WTC11 (cell line): ENCODE measurements around the gene CACNB1. TPM values are rescaled to one million over a fixed set of nuclear protein-coding genes. Genes with fewer than 3 reads are reported as not detected.

ENCODE experiments used
- ATAC-seq: fragments of 200-7000 bp; cut with Tn5 transposase; 2 replicates; pipeline ENCODE4 v1.10.0; 2021; ENCODE audit warnings: mild to moderate bottlenecking, moderate library complexity
- CTCF ChIA-PET: fragments of 300-600 bp; sonication (Branson Sonifier 250); formaldehyde crosslinking; loops from one replicate; lab custom pipeline; 2021; ENCODE audit warnings: antibody characterized with exemption; lab: Charles Lee
- POLR2A ChIA-PET: fragments of 350-600 bp; sonication (Branson Sonifier 250); formaldehyde crosslinking; loops from one replicate; lab custom pipeline; 2021; ENCODE audit warnings: antibody characterized with exemption; lab: Charles Lee
- DNase-seq: peaks from one replicate; pipeline ENCODE4 v3.0.0; 2021; ENCODE audit warnings: low spot score
- H3K27ac Mint-ChIP-seq: 2 replicates; pipeline ENCODE4 v1.8.0; 2021; ENCODE audit warnings: mixed read lengths
- H3K27me3 Mint-ChIP-seq: 2 replicates; pipeline ENCODE4 v1.8.0; 2021; ENCODE audit warnings: low read depth, mild to moderate bottlenecking, moderate library complexity, mixed read lengths
- H3K36me3 Mint-ChIP-seq: 2 replicates; pipeline ENCODE4 v1.8.0; 2021; ENCODE audit warnings: mixed read lengths
- H3K4me1 Mint-ChIP-seq: 2 replicates; pipeline ENCODE4 v1.8.0; 2022; ENCODE audit warnings: mixed read lengths
- H3K4me3 Mint-ChIP-seq: 2 replicates; pipeline ENCODE4 v1.8.0; 2021; ENCODE audit warnings: mild to moderate bottlenecking, moderate library complexity, mixed read lengths
- H3K9me3 Mint-ChIP-seq: 2 replicates; pipeline ENCODE4 v1.8.0; 2021; ENCODE audit warnings: mixed read lengths
- ATF2 ChIP-seq: sonication (generic); formaldehyde crosslinking; IDR thresholded peaks from 2 replicates; pipeline ENCODE4 v1.8.1; 2022; ENCODE audit warnings: low read depth, missing genetic modification reagents, borderline replicate concordance
- CTCF ChIP-seq: fragments of 200-600 bp; IDR thresholded peaks from 2 replicates; pipeline ENCODE4 v1.8.0; 2022; ENCODE audit warnings: antibody characterized with exemption
- JAZF1 ChIP-seq: fragments of 250-450 bp; sonication (Bioruptor Pico); IDR thresholded peaks from 2 replicates; pipeline ENCODE4 v1.9.0; 2021; ENCODE audit warnings: moderate library complexity, mild to moderate bottlenecking, inconsistent platforms
- JUN ChIP-seq: sonication (generic); formaldehyde crosslinking; IDR thresholded peaks from 2 replicates; pipeline ENCODE4 v1.8.0; 2023; ENCODE audit warnings: mild to moderate bottlenecking, missing genetic modification reagents
- MYBL2 ChIP-seq: sonication (generic); formaldehyde crosslinking; IDR thresholded peaks from 2 replicates; pipeline ENCODE4 v1.8.1; 2023; ENCODE audit warnings: mild to moderate bottlenecking, moderate library complexity, missing genetic modification reagents
- NR2C2 ChIP-seq: sonication (generic); formaldehyde crosslinking; IDR thresholded peaks from 2 replicates; pipeline ENCODE4 v1.8.0; 2022; ENCODE audit warnings: mild to moderate bottlenecking, missing genetic modification reagents
- SP1 ChIP-seq: sonication (generic); formaldehyde crosslinking; conservative IDR thresholded peaks from 2 replicates; pipeline ENCODE4 v1.8.1; 2022; ENCODE audit warnings: missing genetic modification reagents
- TEAD4 ChIP-seq: sonication (generic); formaldehyde crosslinking; IDR thresholded peaks from 2 replicates; pipeline ENCODE4 v1.8.0; 2022; ENCODE audit warnings: mild to moderate bottlenecking, missing genetic modification reagents
- USF2 ChIP-seq: sonication (generic); formaldehyde crosslinking; IDR thresholded peaks from 2 replicates; pipeline ENCODE4 v1.8.1; 2023; ENCODE audit warnings: mild to moderate bottlenecking, missing genetic modification reagents, moderate library complexity
- ZNF138 ChIP-seq: sonication (generic); formaldehyde crosslinking; conservative IDR thresholded peaks from 2 replicates; pipeline ENCODE4 v1.8.1; 2022; ENCODE audit warnings: mild to moderate bottlenecking, moderate library complexity, missing genetic modification reagents
- ZNF317 ChIP-seq: sonication (generic); formaldehyde crosslinking; IDR thresholded peaks from 2 replicates; pipeline ENCODE4 v1.8.1; 2023; ENCODE audit warnings: low read depth, mild to moderate bottlenecking, moderate library complexity, missing genetic modification reagents, borderline replicate concordance
- total RNA-seq: library from RNA; stranded (reverse); gene quantifications from 3 replicates; pipeline ENCODE4 v1.2.3, GENCODE V29; 2021
- TF ChIP-seq, protein P1 (sequence below): sonication (generic); formaldehyde crosslinking; IDR thresholded peaks from 2 replicates; pipeline ENCODE4 v1.8.1; 2022; ENCODE audit warnings: low read depth, mild to moderate bottlenecking, moderate library complexity, missing genetic modification reagents, borderline replicate concordance
- TF ChIP-seq, protein P2 (sequence below): sonication (generic); formaldehyde crosslinking; IDR thresholded peaks from 2 replicates; pipeline ENCODE4 v1.8.1; 2023; ENCODE audit warnings: mild to moderate bottlenecking, moderate library complexity, missing genetic modification reagents
- TF ChIP-seq, protein P3 (sequence below): sonication (generic); formaldehyde crosslinking; IDR thresholded peaks from 2 replicates; pipeline ENCODE4 v1.8.0; 2023; ENCODE audit warnings: mild to moderate bottlenecking, missing genetic modification reagents

Gene CACNB1
- total RNA-seq, 1 experiment from 2014 or later: 17.0 TPM

- no peak for TF ChIP-seq USF2 (CRISPR knock-in tag)
These were observed 21.8 kb downstream of the CACNB1 start (continued) for GRCh38 chr17:39175695-39176093.

GRCh38 chr17:39174920-39175694, 22.4 kb downstream of the CACNB1 start:
- peaks cover 41% of the 10 kb centered on the region for H3K4me1 Mint-ChIP-seq
- H3K27me3 Mint-ChIP-seq: peaks cover 12% of the 10 kb centered on the region
- DNase-seq: peak; percentile 92
- peak; percentile 53 for ATAC-seq
- POLR2A ChIA-PET: interaction anchor here (0.6 to 2.1 kb wide), 4 partner anchors 10 to 199 kb away, joined by 4 to 21 read pairs (median 6); partner anchors contain the start of genes ARL5C and PLXDC1
- 0 out of 2 replicates have a peak overlapping the region, but pooled peaks have one; percentile 32 for H3K27ac Mint-ChIP-seq
- CTCF ChIA-PET: interaction anchor here (0.5 to 4.2 kb wide), 90 partner anchors 10 to 638 kb away, joined by 3 to 284 read pairs (median 5); partner anchors contain the start of genes ARL5C, CACNB1, CWC25 and FBXO47
- H3K36me3 Mint-ChIP-seq: peaks cover 4% of the 10 kb centered on the region; the same call in 1 of the 2 replicates
- no peaks in the 10 kb centered on the region for H3K9me3 Mint-ChIP-seq
- H3K4me3 Mint-ChIP-seq: peak overlapping the region; percentile 39
- TF ChIP-seq ZNF317: no peak
- no peak for TF ChIP-seq ZNF138 (CRISPR knock-in tag)
- TF ChIP-seq CTCF: peak; percentile 98
- no peak for TF ChIP-seq MYBL2
- peak; percentile 25; the same call in 1 of the 2 replicates for TF ChIP-seq SP1 (CRISPR knock-in tag)
- TF ChIP-seq, protein P1, sequence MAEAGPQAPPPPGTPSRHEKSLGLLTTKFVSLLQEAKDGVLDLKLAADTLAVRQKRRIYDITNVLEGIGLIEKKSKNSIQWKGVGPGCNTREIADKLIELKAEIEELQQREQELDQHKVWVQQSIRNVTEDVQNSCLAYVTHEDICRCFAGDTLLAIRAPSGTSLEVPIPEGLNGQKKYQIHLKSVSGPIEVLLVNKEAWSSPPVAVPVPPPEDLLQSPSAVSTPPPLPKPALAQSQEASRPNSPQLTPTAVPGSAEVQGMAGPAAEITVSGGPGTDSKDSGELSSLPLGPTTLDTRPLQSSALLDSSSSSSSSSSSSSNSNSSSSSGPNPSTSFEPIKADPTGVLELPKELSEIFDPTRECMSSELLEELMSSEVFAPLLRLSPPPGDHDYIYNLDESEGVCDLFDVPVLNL (CRISPR knock-in tag): no peak
- TF ChIP-seq, protein P2, sequence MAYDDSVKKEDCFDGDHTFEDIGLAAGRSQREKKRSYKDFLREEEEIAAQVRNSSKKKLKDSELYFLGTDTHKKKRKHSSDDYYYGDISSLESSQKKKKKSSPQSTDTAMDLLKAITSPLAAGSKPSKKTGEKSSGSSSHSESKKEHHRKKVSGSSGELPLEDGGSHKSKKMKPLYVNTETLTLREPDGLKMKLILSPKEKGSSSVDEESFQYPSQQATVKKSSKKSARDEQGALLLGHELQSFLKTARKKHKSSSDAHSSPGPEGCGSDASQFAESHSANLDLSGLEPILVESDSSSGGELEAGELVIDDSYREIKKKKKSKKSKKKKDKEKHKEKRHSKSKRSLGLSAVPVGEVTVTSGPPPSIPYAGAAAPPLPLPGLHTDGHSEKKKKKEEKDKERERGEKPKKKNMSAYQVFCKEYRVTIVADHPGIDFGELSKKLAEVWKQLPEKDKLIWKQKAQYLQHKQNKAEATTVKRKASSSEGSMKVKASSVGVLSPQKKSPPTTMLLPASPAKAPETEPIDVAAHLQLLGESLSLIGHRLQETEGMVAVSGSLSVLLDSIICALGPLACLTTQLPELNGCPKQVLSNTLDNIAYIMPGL (CRISPR knock-in tag): 0 out of 2 replicates have a peak, but pooled peaks have one; percentile 26
- no peak for TF ChIP-seq JAZF1 (CRISPR knock-in tag)
- TF ChIP-seq ATF2 (CRISPR knock-in tag): no peak
- TF ChIP-seq TEAD4 (CRISPR knock-in tag): no peak
- TF ChIP-seq JUN: no peak
- TF ChIP-seq NR2C2: no peak
- TF ChIP-seq, protein P3, sequence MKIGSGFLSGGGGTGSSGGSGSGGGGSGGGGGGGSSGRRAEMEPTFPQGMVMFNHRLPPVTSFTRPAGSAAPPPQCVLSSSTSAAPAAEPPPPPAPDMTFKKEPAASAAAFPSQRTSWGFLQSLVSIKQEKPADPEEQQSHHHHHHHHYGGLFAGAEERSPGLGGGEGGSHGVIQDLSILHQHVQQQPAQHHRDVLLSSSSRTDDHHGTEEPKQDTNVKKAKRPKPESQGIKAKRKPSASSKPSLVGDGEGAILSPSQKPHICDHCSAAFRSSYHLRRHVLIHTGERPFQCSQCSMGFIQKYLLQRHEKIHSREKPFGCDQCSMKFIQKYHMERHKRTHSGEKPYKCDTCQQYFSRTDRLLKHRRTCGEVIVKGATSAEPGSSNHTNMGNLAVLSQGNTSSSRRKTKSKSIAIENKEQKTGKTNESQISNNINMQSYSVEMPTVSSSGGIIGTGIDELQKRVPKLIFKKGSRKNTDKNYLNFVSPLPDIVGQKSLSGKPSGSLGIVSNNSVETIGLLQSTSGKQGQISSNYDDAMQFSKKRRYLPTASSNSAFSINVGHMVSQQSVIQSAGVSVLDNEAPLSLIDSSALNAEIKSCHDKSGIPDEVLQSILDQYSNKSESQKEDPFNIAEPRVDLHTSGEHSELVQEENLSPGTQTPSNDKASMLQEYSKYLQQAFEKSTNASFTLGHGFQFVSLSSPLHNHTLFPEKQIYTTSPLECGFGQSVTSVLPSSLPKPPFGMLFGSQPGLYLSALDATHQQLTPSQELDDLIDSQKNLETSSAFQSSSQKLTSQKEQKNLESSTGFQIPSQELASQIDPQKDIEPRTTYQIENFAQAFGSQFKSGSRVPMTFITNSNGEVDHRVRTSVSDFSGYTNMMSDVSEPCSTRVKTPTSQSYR (CRISPR knock-in tag): no peak
- TF ChIP-seq, all 79 proteins: peak for 3
